Loucy (cell line): ENCODE results near the gene IGFBP3.

ENCODE experiments used
- CTCF ChIP-seq: fragments of 200-600 bp; sonication (generic); conservative IDR thresholded peaks from 2 replicates; pipeline ENCODE4 v1.5.1; 2014; ENCODE audit warnings: mild to moderate bottlenecking, antibody characterized with exemption, low read length
- EZH2phosphoT487 ChIP-seq: fragments of 200-600 bp; IDR thresholded peaks from 2 replicates; pipeline ENCODE4 v1.6.1; 2018; ENCODE audit warnings: antibody characterized with exemption, mild to moderate bottlenecking, moderate library complexity, borderline replicate concordance

DNA sequence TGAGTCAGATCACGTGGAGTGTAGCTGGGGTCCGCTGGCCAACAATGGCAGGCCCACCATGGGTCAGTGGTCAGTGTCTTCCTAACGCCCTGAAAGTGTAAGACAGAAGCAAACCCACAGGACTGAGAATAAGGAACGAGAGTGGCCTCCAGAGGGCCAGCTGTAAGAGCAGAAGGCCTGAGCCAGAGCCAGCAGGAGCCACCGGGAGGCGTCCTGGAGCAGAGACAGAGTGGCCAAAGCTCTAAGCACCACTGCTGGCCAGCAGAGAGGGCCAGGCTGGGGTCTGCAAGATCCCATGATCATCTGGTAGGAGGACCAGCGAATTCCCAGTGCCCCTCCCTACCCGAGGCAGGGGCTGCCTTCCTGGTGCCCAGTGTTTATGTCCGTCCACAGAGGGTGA, 57.4 kb downstream of the IGFBP3 start:
- TF ChIP-seq CTCF (no peak), EZH2phosphoT487 (no peak)
